Liver (tissue), 9 donors: ENCODE measurements around the gene ABCC8. TPM values are rescaled to one million over a fixed set of nuclear protein-coding genes. Genes with fewer than 3 reads are reported as not detected.

Experiments
- DNase-seq: peaks from one replicate; pipeline ENCODE4 v3.0.0-alpha.2; 2017; ENCODE audit warnings: low spot score
- H3K27ac ChIP-seq, 2 donors: one replicate each; pipeline ENCODE4 v1.7.0; 2013; ENCODE audit warnings: inconsistent platforms in 2 of 2, low read length in 2 of 2, control low read depth in 1 of 2, low read depth in 1 of 2, mild to moderate bottlenecking in 1 of 2
- H3K27me3 ChIP-seq, 4 donors: one replicate each; pipeline versions ENCODE4 v1.6.1 to v1.7.0; 2013; ENCODE audit warnings: low read length in 3 of 4, inconsistent platforms in 1 of 4, mild to moderate bottlenecking in 1 of 4, moderate library complexity in 1 of 4; ENCODE audit not compliant: control insufficient read depth in 4 of 4, insufficient read depth in 4 of 4
- H3K36me3 ChIP-seq, 4 donors: one replicate each; pipeline versions ENCODE4 v1.6.1 to v1.7.0; 2013; ENCODE audit warnings: low read length in 3 of 4, mild to moderate bottlenecking in 3 of 4, low read depth in 1 of 4, moderate library complexity in 1 of 4; ENCODE audit not compliant: control insufficient read depth in 4 of 4, insufficient read depth in 3 of 4
- H3K4me1 ChIP-seq, 4 donors: one replicate each; pipeline versions ENCODE4 v1.6.1 to v1.7.0; 2013; ENCODE audit warnings: low read length in 3 of 4, mild to moderate bottlenecking in 3 of 4, moderate library complexity in 1 of 4; ENCODE audit not compliant: control insufficient read depth in 4 of 4, insufficient read depth in 4 of 4
- H3K4me3 ChIP-seq, 3 donors: one replicate each; pipeline versions ENCODE4 v1.6.1 to v1.7.0; 2013; ENCODE audit warnings: low read length in 3 of 3, control low read depth in 1 of 3, low read depth in 1 of 3, mild to moderate bottlenecking in 1 of 3
- H3K9ac ChIP-seq, 2 donors: one replicate each; pipeline ENCODE4 v1.7.0; 2013; ENCODE audit warnings: low read length in 2 of 2, mild to moderate bottlenecking in 2 of 2, moderate library complexity in 2 of 2, control low read depth in 1 of 2, low read depth in 1 of 2
- H3K9me3 ChIP-seq, 4 donors: one replicate each; pipeline versions ENCODE4 v1.6.1 to v1.7.0; 2013; ENCODE audit warnings: low read length in 3 of 4; ENCODE audit not compliant: control insufficient read depth in 4 of 4
- CTCF ChIP-seq: fragments of 150-350 bp; IDR thresholded peaks from 2 replicates; pipeline ENCODE4 v1.5.1; 2017; ENCODE audit warnings: improper control_type of control experiment, low read depth, low read length; ENCODE audit not compliant: missing input control
- EGR1 ChIP-seq, 2 donors: IDR thresholded peaks; 2 replicates each; pipeline ENCODE4 v1.6.1; 2016 to 2018; ENCODE audit warnings: antibody characterized with exemption in 2 of 2, low read depth in 2 of 2
- FOXA1 ChIP-seq: IDR thresholded peaks from 2 replicates; pipeline ENCODE4 v1.6.1; 2016; ENCODE audit warnings: antibody characterized with exemption
- FOXA2 ChIP-seq: IDR thresholded peaks from 2 replicates; pipeline ENCODE4 v1.6.1; 2016; ENCODE audit warnings: antibody characterized with exemption
- GABPA ChIP-seq, 2 donors: IDR thresholded peaks in 1 of 2; conservative IDR thresholded peaks in 1 of 2; 2 replicates each; pipeline ENCODE4 v1.6.1; 2016; ENCODE audit warnings: antibody characterized with exemption in 2 of 2, mild to moderate bottlenecking in 1 of 2, moderate library complexity in 1 of 2
- HNF4A ChIP-seq, 2 donors: conservative IDR thresholded peaks; 2 replicates each; pipeline ENCODE4 v1.6.1; 2016; ENCODE audit warnings: antibody characterized with exemption in 2 of 2, mild to moderate bottlenecking in 2 of 2
- HNF4G ChIP-seq: IDR thresholded peaks from 2 replicates; pipeline ENCODE4 v1.6.1; 2016; ENCODE audit warnings: antibody characterized with exemption
- JUND ChIP-seq, 2 donors: IDR thresholded peaks; 2 replicates each; pipeline ENCODE4 v1.6.1; 2016; ENCODE audit warnings: antibody characterized with exemption in 2 of 2
- MAX ChIP-seq: IDR thresholded peaks from 2 replicates; pipeline ENCODE4 v1.6.1; 2016; ENCODE audit warnings: antibody characterized with exemption
- NR2F2 ChIP-seq: IDR thresholded peaks from 2 replicates; pipeline ENCODE4 v1.6.1; 2016; ENCODE audit warnings: antibody characterized with exemption
- RAD21 ChIP-seq, 2 donors: IDR thresholded peaks; 2 replicates each; pipeline ENCODE4 v1.6.1; 2016; ENCODE audit warnings: antibody characterized with exemption in 2 of 2, mild to moderate bottlenecking in 2 of 2
- RXRA ChIP-seq, 2 donors: IDR thresholded peaks; 2 replicates each; pipeline ENCODE4 v1.6.1; 2017 to 2018; ENCODE audit warnings: antibody characterized with exemption in 2 of 2, mild to moderate bottlenecking in 1 of 2
- SP1 ChIP-seq: IDR thresholded peaks from 2 replicates; pipeline ENCODE4 v1.6.1; 2018; ENCODE audit warnings: antibody characterized with exemption, mild to moderate bottlenecking
- TAF1 ChIP-seq: conservative IDR thresholded peaks from 2 replicates; pipeline ENCODE4 v1.6.1; 2016; ENCODE audit warnings: antibody characterized with exemption, mild to moderate bottlenecking
- YY1 ChIP-seq: IDR thresholded peaks from 2 replicates; pipeline ENCODE4 v1.6.1; 2016; ENCODE audit warnings: antibody characterized with exemption, mild to moderate bottlenecking
- WGBS: extraction: QIAGEN DNeasy Blood & Tissue Kit; methylation state at CpG from one replicate; pipeline ENCODE4 v1.1.7; 2013; 5-methylcytosine and 5-hydroxymethylcytosine counted together
- polyA plus RNA-seq, 2 donors: library from polyadenylated mRNA; stranded (reverse) in 1 of 2; unstranded in 1 of 2; fragments of 200-250 nt in 1 of 2; fragments of >200 nt in 1 of 2; fragmentation: Nextera tagmentation in 1 of 2; extraction: Ambion mirVana in 1 of 2; gene quantifications; one replicate each; pipeline versions ENCODE4 v1.2.1 to v1.2.3, GENCODE V29; 2013 to 2015
- total RNA-seq, 2 donors: library from RNA; depleted of rRNA; stranded (reverse); fragments of >200 nt; gene quantifications; one replicate each; pipeline ENCODE4 v1.2.3, GENCODE V29; 2014
- TF ChIP-seq, protein P1 (sequence below): IDR thresholded peaks from 2 replicates; pipeline ENCODE4 v1.6.1; 2016; ENCODE audit warnings: antibody characterized with exemption
- TF ChIP-seq, protein P2 (sequence below): IDR thresholded peaks from 2 replicates; pipeline ENCODE4 v1.6.1; 2016; ENCODE audit warnings: antibody characterized with exemption
- TF ChIP-seq, protein P3 (sequence below): IDR thresholded peaks from 2 replicates; pipeline ENCODE4 v1.6.1; 2016; ENCODE audit warnings: antibody characterized with exemption, mild to moderate bottlenecking
- donor health status: healthy.
- donor health status: healthy.
- donor health status: healthy.
- donor health status: healthy.
- donor health status: healthy.

Gene ABCC8
- total and polyA plus RNA-seq, 4 donors, result 0.16 to 0.25 TPM; not detected in 2

DNA sequence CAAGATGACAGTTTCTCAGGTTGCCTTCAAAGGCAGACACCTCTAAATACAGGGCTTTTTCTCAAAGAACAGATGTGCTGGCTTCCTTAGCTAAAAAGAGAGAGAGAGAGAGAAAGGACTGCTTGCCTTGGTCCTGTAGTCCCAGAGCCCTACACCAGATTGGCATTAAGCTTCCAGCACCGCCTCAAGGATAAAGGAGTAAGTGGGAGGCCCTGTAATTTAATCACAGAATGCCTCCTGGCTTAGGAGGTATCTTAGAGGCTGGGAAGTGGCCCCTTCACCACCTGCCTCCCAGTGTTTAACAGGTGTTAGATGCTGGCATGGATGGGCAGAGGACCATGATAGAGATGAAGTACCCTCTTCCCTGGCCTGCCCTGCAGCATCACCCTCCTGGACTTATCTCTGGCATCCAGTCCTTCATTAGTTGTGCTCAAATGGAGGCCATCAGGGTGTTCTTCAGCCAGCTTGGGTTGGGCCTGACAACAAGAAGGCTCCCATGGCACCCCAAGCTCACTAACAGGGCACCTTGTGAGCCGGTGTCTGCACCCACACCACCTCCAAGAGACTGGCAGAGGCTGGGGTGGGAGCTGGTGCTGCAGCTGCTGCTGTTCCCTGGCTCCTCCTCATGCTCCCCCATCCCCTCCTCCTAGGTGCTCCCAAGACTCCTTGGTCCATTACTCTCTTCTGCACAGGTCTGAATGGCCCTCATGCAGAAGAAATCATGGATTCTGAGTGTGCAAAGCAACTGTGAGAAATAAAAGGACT, 32.5 kb downstream of the ABCC8 start:
- TF ChIP-seq RXRA (IDR thresholded peaks at IDR 0.05) (no peak), FOXA2 (no peak), RAD21 (IDR thresholded peaks at IDR 0.05) (no peak), TAF1 (no peak), YY1 (no peak), GABPA (IDR thresholded peaks at IDR 0.05 in 1 of 2, conservative IDR thresholded peaks at IDR 0.05 in 1 of 2) (no peak), SP1 (no peak), FOXA1 (no peak), JUND (IDR thresholded peaks at IDR 0.05) (no peak), MAX (no peak), HNF4G (no peak), HNF4A (conservative IDR thresholded peaks at IDR 0.05) (no peak)
- TF ChIP-seq, protein P1, sequence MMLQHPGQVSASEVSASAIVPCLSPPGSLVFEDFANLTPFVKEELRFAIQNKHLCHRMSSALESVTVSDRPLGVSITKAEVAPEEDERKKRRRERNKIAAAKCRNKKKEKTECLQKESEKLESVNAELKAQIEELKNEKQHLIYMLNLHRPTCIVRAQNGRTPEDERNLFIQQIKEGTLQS, result no peak
- Histone ChIP-seq H3K27me3 (no peaks in the 10 kb centered on the region), H3K9me3 (no peaks in the 10 kb centered on the region), H3K36me3 (no peaks in the 10 kb centered on the region), H3K4me3 (no peak overlapping the region), H3K9ac (no peak overlapping the region), H3K4me1 (no peaks in the 10 kb centered on the region), H3K27ac (no peak overlapping the region)
- no peak for DNase-seq
- WGBS, result 90% methylated on average over 2 of the region's 2 CpGs

GRCh38 chr11:17443423-17443822, 33.2 kb downstream of the ABCC8 start:
- no peak for DNase-seq
- TF ChIP-seq, protein P2, sequence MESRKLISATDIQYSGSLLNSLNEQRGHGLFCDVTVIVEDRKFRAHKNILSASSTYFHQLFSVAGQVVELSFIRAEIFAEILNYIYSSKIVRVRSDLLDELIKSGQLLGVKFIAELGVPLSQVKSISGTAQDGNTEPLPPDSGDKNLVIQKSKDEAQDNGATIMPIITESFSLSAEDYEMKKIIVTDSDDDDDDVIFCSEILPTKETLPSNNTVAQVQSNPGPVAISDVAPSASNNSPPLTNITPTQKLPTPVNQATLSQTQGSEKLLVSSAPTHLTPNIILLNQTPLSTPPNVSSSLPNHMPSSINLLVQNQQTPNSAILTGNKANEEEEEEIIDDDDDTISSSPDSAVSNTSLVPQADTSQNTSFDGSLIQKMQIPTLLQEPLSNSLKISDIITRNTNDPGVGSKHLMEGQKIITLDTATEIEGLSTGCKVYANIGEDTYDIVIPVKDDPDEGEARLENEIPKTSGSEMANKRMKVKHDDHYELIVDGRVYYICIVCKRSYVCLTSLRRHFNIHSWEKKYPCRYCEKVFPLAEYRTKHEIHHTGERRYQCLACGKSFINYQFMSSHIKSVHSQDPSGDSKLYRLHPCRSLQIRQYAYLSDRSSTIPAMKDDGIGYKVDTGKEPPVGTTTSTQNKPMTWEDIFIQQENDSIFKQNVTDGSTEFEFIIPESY, result no peak
- TF ChIP-seq JUND (IDR thresholded peaks at IDR 0.05) (no peak), RXRA (IDR thresholded peaks at IDR 0.05) (no peak), SP1 (no peak), GABPA (IDR thresholded peaks at IDR 0.05 in 1 of 2, conservative IDR thresholded peaks at IDR 0.05 in 1 of 2) (no peak), NR2F2 (no peak), CTCF (no peak), FOXA2 (no peak), EGR1 (IDR thresholded peaks at IDR 0.05; ENCODE audit: low read depth in 2 of 2) (no peak), FOXA1 (no peak), YY1 (no peak), MAX (no peak), HNF4G (no peak)
- TF ChIP-seq, protein P1, result no peak
- TF ChIP-seq, protein P3, sequence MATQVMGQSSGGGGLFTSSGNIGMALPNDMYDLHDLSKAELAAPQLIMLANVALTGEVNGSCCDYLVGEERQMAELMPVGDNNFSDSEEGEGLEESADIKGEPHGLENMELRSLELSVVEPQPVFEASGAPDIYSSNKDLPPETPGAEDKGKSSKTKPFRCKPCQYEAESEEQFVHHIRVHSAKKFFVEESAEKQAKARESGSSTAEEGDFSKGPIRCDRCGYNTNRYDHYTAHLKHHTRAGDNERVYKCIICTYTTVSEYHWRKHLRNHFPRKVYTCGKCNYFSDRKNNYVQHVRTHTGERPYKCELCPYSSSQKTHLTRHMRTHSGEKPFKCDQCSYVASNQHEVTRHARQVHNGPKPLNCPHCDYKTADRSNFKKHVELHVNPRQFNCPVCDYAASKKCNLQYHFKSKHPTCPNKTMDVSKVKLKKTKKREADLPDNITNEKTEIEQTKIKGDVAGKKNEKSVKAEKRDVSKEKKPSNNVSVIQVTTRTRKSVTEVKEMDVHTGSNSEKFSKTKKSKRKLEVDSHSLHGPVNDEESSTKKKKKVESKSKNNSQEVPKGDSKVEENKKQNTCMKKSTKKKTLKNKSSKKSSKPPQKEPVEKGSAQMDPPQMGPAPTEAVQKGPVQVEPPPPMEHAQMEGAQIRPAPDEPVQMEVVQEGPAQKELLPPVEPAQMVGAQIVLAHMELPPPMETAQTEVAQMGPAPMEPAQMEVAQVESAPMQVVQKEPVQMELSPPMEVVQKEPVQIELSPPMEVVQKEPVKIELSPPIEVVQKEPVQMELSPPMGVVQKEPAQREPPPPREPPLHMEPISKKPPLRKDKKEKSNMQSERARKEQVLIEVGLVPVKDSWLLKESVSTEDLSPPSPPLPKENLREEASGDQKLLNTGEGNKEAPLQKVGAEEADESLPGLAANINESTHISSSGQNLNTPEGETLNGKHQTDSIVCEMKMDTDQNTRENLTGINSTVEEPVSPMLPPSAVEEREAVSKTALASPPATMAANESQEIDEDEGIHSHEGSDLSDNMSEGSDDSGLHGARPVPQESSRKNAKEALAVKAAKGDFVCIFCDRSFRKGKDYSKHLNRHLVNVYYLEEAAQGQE, result no peak
- Histone ChIP-seq H3K36me3 (no peaks in the 10 kb centered on the region), H3K4me1 (no peaks in the 10 kb centered on the region), H3K4me3 (no peak overlapping the region), H3K9me3 (no peaks in the 10 kb centered on the region), H3K9ac (no peak overlapping the region), H3K27me3 (no peaks in the 10 kb centered on the region), H3K27ac (no peak overlapping the region)
- 71% methylated on average over 2 of the region's 2 CpGs for WGBS
